BE2C (cell line): ENCODE results near the gene CSNK1E.
A peak's percentile ranks its signal among the peaks of the same experiment; 100 is the strongest.
"Not testable (repeated sequence)": the region's sequence is repeated elsewhere in the genome, so short reads cannot be mapped to it uniquely, and the experiment has no call there.

ENCODE experiments used
- DNase-seq: peaks from one replicate; pipeline ENCODE4 v3.0.0-alpha.2; 2020
- H3K27me3 ChIP-seq: fragments of 250-450 bp; sonication (Bioruptor Pico); 2 replicates; pipeline ENCODE4 v1.5.1; 2020; ENCODE audit warnings: mild to moderate bottlenecking
- H3K36me3 ChIP-seq: fragments of 250-450 bp; sonication (Bioruptor Pico); 2 replicates; pipeline ENCODE4 v1.5.1; 2020; ENCODE audit warnings: mild to moderate bottlenecking
- H3K4me1 ChIP-seq: fragments of 250-450 bp; sonication (Bioruptor Pico); 2 replicates; pipeline ENCODE4 v1.5.1; 2020
- H3K4me3 ChIP-seq: 2 replicates; pipeline ENCODE4 v1.5.1; 2011; ENCODE audit warnings: low read depth, low read length
- H3K9me3 ChIP-seq: fragments of 250-450 bp; sonication (Bioruptor Pico); 2 replicates; pipeline ENCODE4 v1.5.1; 2020
- TF ChIP-seq, protein P1 (sequence below): IDR thresholded peaks from 2 replicates; pipeline ENCODE4 v1.5.1; 2012; ENCODE audit warnings: mild to moderate bottlenecking, low read depth, low read length

CSNK1E gene

DNA sequence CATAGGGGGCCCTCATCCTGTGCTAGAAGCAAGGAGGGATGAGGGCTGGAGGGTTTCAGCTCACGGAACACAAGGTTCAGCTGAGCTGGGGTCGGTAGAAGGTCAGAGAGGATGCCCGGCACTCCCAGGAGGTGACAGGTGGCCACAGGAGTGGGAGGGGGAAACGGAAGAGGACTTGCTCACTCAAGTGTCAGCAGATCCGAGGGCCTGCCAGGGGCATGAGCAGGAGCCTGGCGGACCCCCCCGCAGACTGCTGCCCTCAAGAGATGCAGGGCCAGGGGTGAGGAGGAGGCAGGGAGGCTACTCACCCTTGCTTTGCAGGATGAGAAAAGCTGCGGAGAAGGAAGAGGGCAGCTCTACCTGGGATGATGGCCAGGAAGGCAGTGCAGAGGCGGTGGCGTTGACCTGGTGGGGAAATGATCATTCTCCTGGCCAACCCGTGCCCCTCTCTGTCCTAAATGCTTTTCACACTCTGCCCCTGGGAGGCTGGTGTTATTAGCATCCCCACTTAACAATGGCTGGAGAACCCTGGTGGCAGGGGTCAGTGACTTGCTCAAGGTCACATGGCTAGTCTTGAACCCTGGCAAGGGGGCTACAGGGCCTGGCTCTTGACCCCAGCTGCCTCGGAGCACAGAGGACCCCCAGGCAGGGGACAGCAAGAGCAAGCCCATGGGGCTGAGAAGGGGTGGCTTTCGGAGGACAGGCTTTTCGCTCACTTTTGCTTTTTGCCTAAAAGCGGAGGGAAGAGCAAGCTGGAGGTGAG, 30.1 kb upstream of the CSNK1E start:
- Histone ChIP-seq H3K27me3 (no peaks in the 10 kb centered on the region), H3K9me3 (no peaks in the 10 kb centered on the region), H3K4me1 (no peaks in the 10 kb centered on the region), H3K4me3 (no peak overlapping the region), H3K36me3 (no peaks in the 10 kb centered on the region)
- no peak for DNase-seq
- TF ChIP-seq, protein P1, sequence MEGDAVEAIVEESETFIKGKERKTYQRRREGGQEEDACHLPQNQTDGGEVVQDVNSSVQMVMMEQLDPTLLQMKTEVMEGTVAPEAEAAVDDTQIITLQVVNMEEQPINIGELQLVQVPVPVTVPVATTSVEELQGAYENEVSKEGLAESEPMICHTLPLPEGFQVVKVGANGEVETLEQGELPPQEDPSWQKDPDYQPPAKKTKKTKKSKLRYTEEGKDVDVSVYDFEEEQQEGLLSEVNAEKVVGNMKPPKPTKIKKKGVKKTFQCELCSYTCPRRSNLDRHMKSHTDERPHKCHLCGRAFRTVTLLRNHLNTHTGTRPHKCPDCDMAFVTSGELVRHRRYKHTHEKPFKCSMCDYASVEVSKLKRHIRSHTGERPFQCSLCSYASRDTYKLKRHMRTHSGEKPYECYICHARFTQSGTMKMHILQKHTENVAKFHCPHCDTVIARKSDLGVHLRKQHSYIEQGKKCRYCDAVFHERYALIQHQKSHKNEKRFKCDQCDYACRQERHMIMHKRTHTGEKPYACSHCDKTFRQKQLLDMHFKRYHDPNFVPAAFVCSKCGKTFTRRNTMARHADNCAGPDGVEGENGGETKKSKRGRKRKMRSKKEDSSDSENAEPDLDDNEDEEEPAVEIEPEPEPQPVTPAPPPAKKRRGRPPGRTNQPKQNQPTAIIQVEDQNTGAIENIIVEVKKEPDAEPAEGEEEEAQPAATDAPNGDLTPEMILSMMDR, result no peak

DNA sequence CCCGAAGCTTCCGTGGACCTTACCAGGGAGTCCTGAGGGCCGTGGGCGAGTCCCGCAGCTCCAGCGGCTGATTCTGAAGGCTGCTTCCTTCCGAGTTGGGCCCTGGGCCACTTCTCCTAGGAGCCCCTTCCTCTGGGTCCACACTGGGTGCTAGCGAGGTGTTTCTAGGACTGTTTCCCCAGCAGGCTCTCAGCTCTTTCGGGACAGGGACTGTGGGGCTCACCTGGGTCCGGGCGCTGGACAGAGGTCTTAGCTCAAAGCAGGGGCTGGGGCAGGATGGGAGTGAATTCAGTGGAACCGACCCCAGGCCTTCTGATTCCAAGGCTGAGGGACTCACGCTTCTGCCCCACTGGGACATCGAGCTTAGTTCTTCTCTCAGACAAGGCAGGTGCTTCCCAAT, 29.3 kb upstream of the CSNK1E start:
- no peaks in the 10 kb centered on the region for H3K27me3 ChIP-seq
- TF ChIP-seq, protein P1, result no peak
- H3K4me3 ChIP-seq, result no peak overlapping the region
- H3K36me3 ChIP-seq, result no peaks in the 10 kb centered on the region
- DNase-seq, result no peak
- H3K4me1 ChIP-seq, result no peaks in the 10 kb centered on the region
- H3K9me3 ChIP-seq, result no peaks in the 10 kb centered on the region

DNA sequence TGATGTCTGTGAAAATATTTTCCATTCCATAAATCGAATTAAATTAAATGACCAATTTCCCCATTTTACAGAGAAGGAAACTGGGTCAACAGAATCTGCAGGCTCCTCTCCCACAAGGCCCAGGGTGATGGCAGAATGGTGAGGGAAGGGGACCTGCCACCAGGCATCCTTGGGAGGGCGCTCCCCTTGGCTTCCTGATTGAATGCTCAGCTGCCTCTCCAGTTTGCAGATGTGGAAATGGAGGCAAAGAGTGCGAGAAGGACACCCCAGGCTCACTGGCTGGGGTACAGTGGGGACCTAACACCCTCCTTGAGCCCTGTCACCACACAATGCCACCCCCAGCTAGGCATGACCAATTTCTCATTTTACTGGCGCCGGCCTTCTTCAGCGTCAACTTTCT, 28.5 kb upstream of the CSNK1E start:
- no peaks in the 10 kb centered on the region for H3K27me3 ChIP-seq
- TF ChIP-seq, protein P1, result no peak
- H3K9me3 ChIP-seq, result no peaks in the 10 kb centered on the region
- no peak for DNase-seq
- H3K4me1 ChIP-seq, result no peaks in the 10 kb centered on the region
- H3K36me3 ChIP-seq, result no peaks in the 10 kb centered on the region
- H3K4me3 ChIP-seq, result no peak overlapping the region

DNA sequence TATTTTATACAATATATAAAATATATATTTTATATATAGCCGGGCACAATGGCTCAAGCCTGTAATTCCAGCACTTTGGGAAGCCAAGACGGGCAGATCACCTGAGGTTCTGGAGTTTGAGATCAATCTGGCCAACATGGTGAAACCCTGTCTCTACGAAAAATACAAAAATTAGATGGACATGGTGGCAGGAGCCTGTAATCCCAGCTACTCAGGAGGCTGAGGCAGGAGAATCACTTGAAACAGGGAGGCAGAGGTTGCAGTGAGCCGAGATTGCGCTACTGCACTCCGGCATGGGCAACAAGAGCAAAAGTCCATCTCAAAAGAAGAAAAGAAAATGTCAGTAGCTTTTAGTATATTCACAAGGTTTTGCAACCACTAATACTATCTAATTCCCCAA, 22.7 kb upstream of the CSNK1E start:
- H3K4me1 ChIP-seq, H3K9me3 ChIP-seq, H3K36me3 ChIP-seq, H3K27me3 ChIP-seq, H3K4me3 ChIP-seq: not testable (repeated sequence)
- peak; percentile 1 for DNase-seq

DNA sequence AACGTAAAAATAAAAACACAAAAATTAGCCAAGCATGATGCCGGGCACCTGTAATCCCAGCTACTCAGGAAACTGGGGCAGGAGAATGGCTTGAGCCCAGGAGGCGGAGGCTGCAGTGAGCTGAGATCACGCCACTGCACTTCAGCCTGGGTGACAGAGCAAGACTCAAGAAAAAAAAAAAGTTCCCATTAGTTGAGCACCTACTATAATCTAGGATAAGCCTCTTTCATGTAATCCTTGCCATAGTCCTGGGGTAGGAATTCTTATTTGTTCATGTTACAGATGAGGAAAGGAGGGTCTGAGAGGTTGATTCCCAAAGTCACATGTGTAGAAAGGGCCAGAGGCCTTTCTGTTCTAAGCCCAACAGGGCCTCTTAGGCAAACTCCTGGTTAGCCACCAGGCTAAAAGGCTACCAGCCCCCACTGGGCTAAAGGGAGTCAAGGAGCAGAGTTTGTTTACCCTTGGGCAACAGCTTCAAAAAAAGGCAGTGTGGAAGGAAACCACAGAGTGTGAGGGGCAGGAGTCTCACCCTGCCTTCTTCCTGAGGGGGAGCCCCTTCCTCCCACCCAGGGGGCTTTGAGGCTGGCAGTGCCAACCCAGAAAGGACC, 21.6 kb upstream of the CSNK1E start:
- TF ChIP-seq, protein P1, result no peak
- H3K4me3 ChIP-seq, result no peak overlapping the region
- H3K27me3 ChIP-seq, result no peaks in the 10 kb centered on the region
- peak; percentile 8 for DNase-seq
- H3K36me3 ChIP-seq, result no peaks in the 10 kb centered on the region
- H3K9me3 ChIP-seq, result no peaks in the 10 kb centered on the region
- no peaks in the 10 kb centered on the region; the same call in 1 of the 2 replicates for H3K4me1 ChIP-seq

DNA sequence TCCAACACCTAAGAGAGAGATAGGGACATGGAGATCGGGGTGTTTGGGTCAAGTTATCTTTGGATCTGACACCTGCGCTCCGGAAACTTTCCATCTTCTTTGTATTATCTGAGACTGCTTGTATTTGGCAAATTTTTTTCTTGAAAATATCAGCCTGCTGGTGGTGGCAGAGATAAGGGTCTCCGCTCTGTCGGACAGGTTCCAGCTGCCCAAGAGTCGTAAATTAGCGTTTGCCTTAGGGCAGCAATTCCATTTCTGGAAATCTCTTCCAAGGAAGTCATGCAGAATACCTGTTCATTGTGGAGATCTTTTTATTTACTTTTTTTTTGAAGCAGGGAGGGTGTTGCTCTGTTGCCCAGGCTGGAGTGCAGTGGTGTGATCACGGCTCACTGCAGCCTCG, 19.5 kb upstream of the CSNK1E start:
- DNase-seq, result peak; percentile 11
- H3K4me1 ChIP-seq, result no peaks in the 10 kb centered on the region; the same call in 1 of the 2 replicates
- H3K36me3 ChIP-seq, result no peaks in the 10 kb centered on the region
- H3K9me3 ChIP-seq, result no peaks in the 10 kb centered on the region
- H3K4me3 ChIP-seq, result peak overlapping the region; percentile 72
- TF ChIP-seq, protein P1, result no peak
- H3K27me3 ChIP-seq, result no peaks in the 10 kb centered on the region
